Progenitor cell of endocrine pancreas (in vitro differentiated cells): ENCODE measurements around the gene ATP5F1D. TPM values are rescaled to one million over a fixed set of nuclear protein-coding genes. Genes with fewer than 3 reads are reported as not detected.
A peak's percentile ranks its signal among the peaks of the same experiment; 100 is the strongest.
"Not testable (repeated sequence)": the region's sequence is repeated elsewhere in the genome, so short reads cannot be mapped to it uniquely, and the experiment has no call there.

Experiments used
- DNase-seq: peaks from one replicate; pipeline ENCODE4 v3.0.0; 2021; ENCODE audit warnings: low spot score; ENCODE audit not compliant: unreplicated experiment
- H3K27ac Mint-ChIP-seq: 2 replicates; pipeline ENCODE4 v1.8.0; 2021; ENCODE audit warnings: mild to moderate bottlenecking, moderate library complexity, mixed read lengths
- H3K27me3 Mint-ChIP-seq: 2 replicates; pipeline ENCODE4 v1.8.0; 2021; ENCODE audit warnings: mixed read lengths
- H3K36me3 Mint-ChIP-seq: 2 replicates; pipeline ENCODE4 v1.8.0; 2022; ENCODE audit warnings: mixed read lengths; ENCODE audit not compliant: insufficient read depth
- H3K4me1 Mint-ChIP-seq: 2 replicates; pipeline ENCODE4 v1.8.0; 2021; ENCODE audit warnings: low read depth, mixed read lengths
- H3K4me3 Mint-ChIP-seq: 2 replicates; pipeline ENCODE4 v1.8.0; 2021; ENCODE audit warnings: low read depth, mild to moderate bottlenecking, moderate library complexity, mixed read lengths
- H3K9me3 Mint-ChIP-seq: 2 replicates; pipeline ENCODE4 v1.8.0; 2021; ENCODE audit warnings: low read depth, mixed read lengths
- long read RNA-seq: library from polyadenylated mRNA; unstranded; transcript quantifications from one replicate; pipeline ENCODE4 v2.0.0, GENCODE V29; 2020
- total RNA-seq: library from RNA; stranded (reverse); gene quantifications from 2 replicates; pipeline ENCODE4 v1.2.1, GENCODE V29; 2021
- TF ChIP-seq, protein P1 (sequence below): fragments of 200-600 bp; sonication (generic); IDR thresholded peaks from one replicate; pipeline ENCODE4 v1.5.0; 2021; ENCODE audit warnings: antibody characterized with exemption, mild to moderate bottlenecking; ENCODE audit not compliant: unreplicated experiment

The ATP5F1D gene
- 107 and 117 TPM in 2 replicates for total RNA-seq
- long read RNA-seq, transcript ATP5F1D-202 (5 exons, 704 nt): major isoform, 6 of 6 reads
- long read RNA-seq, partial matches to known transcripts: 0 of 6 reads
- long read RNA-seq, other reads (novel, unspliced or antisense): 0 of 6 reads

GRCh38 chr19:1241417-1242095 is at the start of gene ATP5F1D:
ATP5F1D (plus strand) TSS chr19:1241751; CDS start chr19:1241851, 100 bp downstream.
- H3K9me3 Mint-ChIP-seq: no peaks in the 10 kb centered on the region
- no peaks in the 10 kb centered on the region for H3K36me3 Mint-ChIP-seq
- peaks cover 13% of the 10 kb centered on the region for H3K4me1 Mint-ChIP-seq
- TF ChIP-seq, protein P1, sequence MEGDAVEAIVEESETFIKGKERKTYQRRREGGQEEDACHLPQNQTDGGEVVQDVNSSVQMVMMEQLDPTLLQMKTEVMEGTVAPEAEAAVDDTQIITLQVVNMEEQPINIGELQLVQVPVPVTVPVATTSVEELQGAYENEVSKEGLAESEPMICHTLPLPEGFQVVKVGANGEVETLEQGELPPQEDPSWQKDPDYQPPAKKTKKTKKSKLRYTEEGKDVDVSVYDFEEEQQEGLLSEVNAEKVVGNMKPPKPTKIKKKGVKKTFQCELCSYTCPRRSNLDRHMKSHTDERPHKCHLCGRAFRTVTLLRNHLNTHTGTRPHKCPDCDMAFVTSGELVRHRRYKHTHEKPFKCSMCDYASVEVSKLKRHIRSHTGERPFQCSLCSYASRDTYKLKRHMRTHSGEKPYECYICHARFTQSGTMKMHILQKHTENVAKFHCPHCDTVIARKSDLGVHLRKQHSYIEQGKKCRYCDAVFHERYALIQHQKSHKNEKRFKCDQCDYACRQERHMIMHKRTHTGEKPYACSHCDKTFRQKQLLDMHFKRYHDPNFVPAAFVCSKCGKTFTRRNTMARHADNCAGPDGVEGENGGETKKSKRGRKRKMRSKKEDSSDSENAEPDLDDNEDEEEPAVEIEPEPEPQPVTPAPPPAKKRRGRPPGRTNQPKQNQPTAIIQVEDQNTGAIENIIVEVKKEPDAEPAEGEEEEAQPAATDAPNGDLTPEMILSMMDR: no peak
- peak; percentile 69 for DNase-seq
- no peaks in the 10 kb centered on the region for H3K27me3 Mint-ChIP-seq
- peak within 1 kb of the TSS; percentile 96 for H3K27ac Mint-ChIP-seq
- peak within 1 kb of the TSS; percentile 81 for H3K4me3 Mint-ChIP-seq

- TF ChIP-seq, protein P1: no peak
- H3K4me1 Mint-ChIP-seq: no peaks in the 10 kb centered on the region
- no peaks in the 10 kb centered on the region for H3K9me3 Mint-ChIP-seq
Observed at GRCh38 chr19:1199531-1199930, 42.0 kb upstream of the ATP5F1D start.

DNA sequence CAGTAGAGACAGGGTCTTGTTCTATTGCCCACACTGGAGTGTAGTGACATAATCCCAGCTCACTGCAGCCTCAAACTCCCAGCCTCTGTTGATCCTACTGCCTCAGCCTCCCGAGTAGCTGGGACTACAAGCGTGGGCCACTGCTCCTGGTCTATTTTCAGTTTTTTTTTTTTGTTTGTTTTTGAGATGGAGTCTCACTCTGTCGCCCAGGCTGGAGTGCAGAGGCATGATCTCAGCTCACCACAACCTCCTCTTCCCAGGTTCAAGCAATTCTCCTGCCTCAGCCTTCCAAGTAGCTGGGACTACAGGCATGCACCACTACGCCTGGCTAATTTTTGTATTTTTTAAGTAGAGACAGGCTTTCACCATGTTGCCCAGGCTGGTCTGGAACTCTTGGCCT is 40.9 kb upstream of the ATP5F1D start:
- not testable (repeated sequence) for H3K4me1 Mint-ChIP-seq, DNase-seq, H3K4me3 Mint-ChIP-seq, H3K9me3 Mint-ChIP-seq, H3K27ac Mint-ChIP-seq, H3K36me3 Mint-ChIP-seq, H3K27me3 Mint-ChIP-seq

More at GRCh38 chr19:1199531-1199930, 42.0 kb upstream of the ATP5F1D start:
- H3K27me3 Mint-ChIP-seq: no peaks in the 10 kb centered on the region
- no peak for DNase-seq
- H3K27ac Mint-ChIP-seq: no peak overlapping the region
- no peaks in the 10 kb centered on the region for H3K36me3 Mint-ChIP-seq
- H3K4me3 Mint-ChIP-seq: no peak overlapping the region

- H3K4me1 Mint-ChIP-seq: peaks cover 17% of the 10 kb centered on the region
- peak; percentile 99 for DNase-seq
- H3K9me3 Mint-ChIP-seq: no peaks in the 10 kb centered on the region
- no peaks in the 10 kb centered on the region for H3K27me3 Mint-ChIP-seq
- TF ChIP-seq, protein P1: no peak
- H3K4me3 Mint-ChIP-seq: peak within 1 kb of the TSS; percentile 81
- H3K27ac Mint-ChIP-seq: peak within 1 kb of the TSS; percentile 43
- H3K36me3 Mint-ChIP-seq: peaks cover 1% of the 10 kb centered on the region
Observed at GRCh38 chr19:1205114-1206099, 36.1 kb upstream of the ATP5F1D start, which contains the start of gene STK11. STK11 (plus strand) TSS chr19:1205778; CDS start chr19:1206914, 1,136 bp downstream.

DNA sequence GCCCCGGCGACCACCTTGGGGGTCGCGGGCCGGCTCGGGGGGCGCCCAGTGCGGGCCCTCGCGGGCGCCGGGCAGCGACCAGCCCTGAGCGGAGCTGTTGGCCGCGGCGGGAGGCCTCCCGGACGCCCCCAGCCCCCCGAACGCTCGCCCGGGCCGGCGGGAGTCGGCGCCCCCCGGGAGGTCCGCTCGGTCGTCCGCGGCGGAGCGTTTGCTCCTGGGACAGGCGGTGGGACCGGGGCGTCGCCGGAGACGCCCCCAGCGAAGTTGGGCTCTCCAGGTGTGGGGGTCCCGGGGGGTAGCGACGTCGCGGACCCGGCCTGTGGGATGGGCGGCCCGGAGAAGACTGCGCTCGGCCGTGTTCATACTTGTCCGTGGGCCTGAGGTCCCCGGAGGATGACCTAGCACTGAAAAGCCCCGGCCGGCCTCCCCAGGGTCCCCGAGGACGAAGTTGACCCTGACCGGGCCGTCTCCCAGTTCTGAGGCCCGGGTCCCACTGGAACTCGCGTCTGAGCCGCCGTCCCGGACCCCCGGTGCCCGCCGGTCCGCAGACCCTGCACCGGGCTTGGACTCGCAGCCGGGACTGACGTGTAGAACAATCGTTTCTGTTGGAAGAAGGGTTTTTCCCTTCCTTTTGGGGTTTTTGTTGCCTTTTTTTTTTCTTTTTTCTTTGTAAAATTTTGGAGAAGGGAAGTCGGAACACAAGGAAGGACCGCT is 35.2 kb upstream of the ATP5F1D start:
- TF ChIP-seq, protein P1: no peak
- Mint-ChIP-seq H3K27ac (peak overlapping the region; percentile 43), H3K27me3 (no peaks in the 10 kb centered on the region), H3K36me3 (peaks cover 1% of the 10 kb centered on the region), H3K9me3 (no peaks in the 10 kb centered on the region), H3K4me3 (peak overlapping the region; percentile 81), H3K4me1 (peaks cover 17% of the 10 kb centered on the region)
- DNase-seq: no peak
